ENCODE results near the gene MCTP1.
"Not testable (repeated sequence)": the region's sequence is repeated elsewhere in the genome, so short reads cannot be mapped to it uniquely, and the experiment has no call there.

DNA sequence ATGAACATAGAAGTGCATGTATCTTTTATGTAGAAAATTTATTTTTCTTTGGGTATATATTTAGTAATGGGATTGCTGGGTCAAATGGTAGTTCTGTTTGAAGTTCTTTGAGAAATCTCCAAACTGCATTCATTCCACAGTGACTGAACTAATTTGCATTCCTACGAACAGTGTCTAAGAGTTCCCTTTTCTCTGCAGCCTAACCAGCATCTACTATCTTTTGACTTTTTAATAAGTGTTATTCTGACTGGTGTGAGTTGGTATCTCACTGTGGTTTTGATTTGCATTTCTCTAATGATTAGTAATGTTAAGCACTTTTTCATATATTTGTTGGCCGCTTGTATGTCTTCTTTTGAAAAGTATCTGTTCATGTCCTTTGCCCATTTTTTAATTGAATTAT is 141.0 kb downstream of the MCTP1 start:
- TF ChIP-seq, protein P1, sequence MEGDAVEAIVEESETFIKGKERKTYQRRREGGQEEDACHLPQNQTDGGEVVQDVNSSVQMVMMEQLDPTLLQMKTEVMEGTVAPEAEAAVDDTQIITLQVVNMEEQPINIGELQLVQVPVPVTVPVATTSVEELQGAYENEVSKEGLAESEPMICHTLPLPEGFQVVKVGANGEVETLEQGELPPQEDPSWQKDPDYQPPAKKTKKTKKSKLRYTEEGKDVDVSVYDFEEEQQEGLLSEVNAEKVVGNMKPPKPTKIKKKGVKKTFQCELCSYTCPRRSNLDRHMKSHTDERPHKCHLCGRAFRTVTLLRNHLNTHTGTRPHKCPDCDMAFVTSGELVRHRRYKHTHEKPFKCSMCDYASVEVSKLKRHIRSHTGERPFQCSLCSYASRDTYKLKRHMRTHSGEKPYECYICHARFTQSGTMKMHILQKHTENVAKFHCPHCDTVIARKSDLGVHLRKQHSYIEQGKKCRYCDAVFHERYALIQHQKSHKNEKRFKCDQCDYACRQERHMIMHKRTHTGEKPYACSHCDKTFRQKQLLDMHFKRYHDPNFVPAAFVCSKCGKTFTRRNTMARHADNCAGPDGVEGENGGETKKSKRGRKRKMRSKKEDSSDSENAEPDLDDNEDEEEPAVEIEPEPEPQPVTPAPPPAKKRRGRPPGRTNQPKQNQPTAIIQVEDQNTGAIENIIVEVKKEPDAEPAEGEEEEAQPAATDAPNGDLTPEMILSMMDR (IDR thresholded peaks at IDR 0.05), result not testable (repeated sequence)
- TF ChIP-seq POLR2A (IDR thresholded peaks at IDR 0.05), result not testable (repeated sequence)

All from breast epithelium (tissue), 3 donors.